ENCODE measurements around the gene POU2AF2.

DNA sequence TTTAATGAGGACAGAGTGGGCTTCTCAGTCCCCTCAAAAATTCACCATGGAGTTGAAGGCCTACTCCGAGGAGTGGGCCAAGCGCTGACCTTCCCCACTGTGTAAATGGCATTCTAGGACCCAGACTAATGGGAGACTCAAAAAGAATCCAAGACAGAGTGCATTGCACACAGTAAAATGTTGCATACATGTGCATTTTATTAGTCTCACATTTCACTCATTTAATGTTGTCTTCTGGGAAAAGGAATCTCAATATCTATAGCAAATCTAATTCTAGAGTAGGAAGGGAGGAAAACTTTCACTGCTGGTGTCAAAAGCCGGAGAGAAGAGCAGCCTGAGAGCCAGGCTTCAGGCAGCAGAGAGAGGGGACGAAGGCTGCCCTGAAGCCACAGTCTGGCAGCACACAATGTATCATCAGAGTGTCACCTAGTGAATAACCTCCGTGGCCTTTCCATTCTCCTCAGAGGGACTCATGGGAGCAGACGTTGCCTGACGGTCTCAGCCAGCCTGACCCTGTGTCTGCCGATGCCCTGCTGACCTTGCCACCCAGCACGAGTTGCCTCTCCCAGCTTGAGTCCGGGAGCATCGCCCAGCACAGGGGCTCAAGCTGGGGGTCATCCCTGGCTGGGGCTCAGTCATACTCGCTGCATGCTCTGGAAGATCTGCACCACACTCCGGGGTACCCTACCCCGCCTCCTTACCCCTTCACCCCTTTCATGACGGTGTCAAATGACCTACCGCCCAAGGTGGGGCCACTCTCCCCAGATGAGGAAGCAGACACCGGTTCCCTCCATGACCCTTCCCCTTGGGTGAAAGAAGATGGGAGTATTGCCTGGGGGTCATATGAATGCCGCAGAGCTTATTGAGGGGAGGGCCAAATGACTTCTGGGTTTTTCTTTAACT, 39.9 kb downstream of the POU2AF2 start:
- TF ChIP-seq, protein P1, sequence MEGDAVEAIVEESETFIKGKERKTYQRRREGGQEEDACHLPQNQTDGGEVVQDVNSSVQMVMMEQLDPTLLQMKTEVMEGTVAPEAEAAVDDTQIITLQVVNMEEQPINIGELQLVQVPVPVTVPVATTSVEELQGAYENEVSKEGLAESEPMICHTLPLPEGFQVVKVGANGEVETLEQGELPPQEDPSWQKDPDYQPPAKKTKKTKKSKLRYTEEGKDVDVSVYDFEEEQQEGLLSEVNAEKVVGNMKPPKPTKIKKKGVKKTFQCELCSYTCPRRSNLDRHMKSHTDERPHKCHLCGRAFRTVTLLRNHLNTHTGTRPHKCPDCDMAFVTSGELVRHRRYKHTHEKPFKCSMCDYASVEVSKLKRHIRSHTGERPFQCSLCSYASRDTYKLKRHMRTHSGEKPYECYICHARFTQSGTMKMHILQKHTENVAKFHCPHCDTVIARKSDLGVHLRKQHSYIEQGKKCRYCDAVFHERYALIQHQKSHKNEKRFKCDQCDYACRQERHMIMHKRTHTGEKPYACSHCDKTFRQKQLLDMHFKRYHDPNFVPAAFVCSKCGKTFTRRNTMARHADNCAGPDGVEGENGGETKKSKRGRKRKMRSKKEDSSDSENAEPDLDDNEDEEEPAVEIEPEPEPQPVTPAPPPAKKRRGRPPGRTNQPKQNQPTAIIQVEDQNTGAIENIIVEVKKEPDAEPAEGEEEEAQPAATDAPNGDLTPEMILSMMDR (IDR thresholded peaks at IDR 0.05) = no peak
- no peak for TF ChIP-seq POLR2AphosphoS5 (IDR thresholded peaks at IDR 0.05)
- no peak for TF ChIP-seq POLR2A (IDR thresholded peaks at IDR 0.05)
